ENCODE results near the gene TIGD3. TPM values are rescaled to one million over a fixed set of nuclear protein-coding genes. Genes with fewer than 3 reads are reported as not detected.

TIGD3 gene
- polyA plus RNA-seq, 1 donor (not counting 4 experiments of a cell fraction or from before 2014, with no cell fraction given), result not detected

- dilution Hi-C loops (cut with MboI; ENCODE audit: extremely low pct_ligation_motif_present, low sequenced_read_pairs), result no loop called here
- no peak overlapping the region for H3K4me2 ChIP-seq (ENCODE audit: control insufficient read depth, extremely low read depth, insufficient read depth, low read depth, low read length)
- H3K9me1 ChIP-seq (ENCODE audit: control insufficient read depth, extremely low read depth, insufficient read depth, low read length), result no peaks in the 10 kb centered on the region
- no peaks in the 10 kb centered on the region for H3K27me3 ChIP-seq (ENCODE audit: control insufficient read depth, extremely low read depth, insufficient read depth, low read length)
- no peaks in the 10 kb centered on the region for H3K4me1 ChIP-seq (ENCODE audit: control insufficient read depth, extremely low read depth, insufficient read depth, low read length)
- H3K9me3 ChIP-seq (ENCODE audit: control insufficient read depth, low read depth, low read length), result no peaks in the 10 kb centered on the region
- no peak overlapping the region for H3K4me3 ChIP-seq (ENCODE audit: control insufficient read depth in 2 of 3, extremely low read depth in 1 of 3, insufficient read depth in 2 of 3, low read depth in 1 of 3, low read length in 3 of 3)
- H2AFZ ChIP-seq (ENCODE audit: control insufficient read depth, low read length), result no peak overlapping the region
- FAIRE-seq (no peak), DNase-seq (ENCODE audit: low read depth, low spot score) (no peak)
- H3K9ac ChIP-seq (ENCODE audit: control insufficient read depth, extremely low read depth, insufficient read depth, low read length), result no peak overlapping the region
- no peaks in the 10 kb centered on the region for H4K20me1 ChIP-seq (ENCODE audit: control insufficient read depth, extremely low read depth, insufficient read depth, low read length)
- H3K36me3 ChIP-seq (ENCODE audit: control insufficient read depth in 2 of 2, extremely low read depth in 1 of 2, insufficient read depth in 2 of 2, low read length in 2 of 2), result peaks cover 18 to 43% of the 10 kb centered on the region in 2 experiments
- H3K27ac ChIP-seq (ENCODE audit: control insufficient read depth, insufficient read depth, low read length), result no peak overlapping the region
- no peaks in the 10 kb centered on the region for H3K79me2 ChIP-seq (ENCODE audit: control insufficient read depth, insufficient read depth, low read length)
- TF ChIP-seq EZH2 (IDR thresholded peaks at IDR 0.05; ENCODE audit: low read length), result no peak
Observed at GRCh38 chr11:65399845-65400244, 45.3 kb downstream of the TIGD3 start.

- no peaks in the 10 kb centered on the region for H3K79me2 ChIP-seq (ENCODE audit: control insufficient read depth, insufficient read depth, low read length)
- H3K27me3 ChIP-seq (ENCODE audit: control insufficient read depth, extremely low read depth, insufficient read depth, low read length), result no peaks in the 10 kb centered on the region
- H3K4me2 ChIP-seq (ENCODE audit: control insufficient read depth, extremely low read depth, insufficient read depth, low read depth, low read length), result no peak overlapping the region
- H4K20me1 ChIP-seq (ENCODE audit: control insufficient read depth, extremely low read depth, insufficient read depth, low read length), result no peaks in the 10 kb centered on the region
- H2AFZ ChIP-seq (ENCODE audit: control insufficient read depth, low read length), result no peak overlapping the region
- peaks cover 21 to 45% of the 10 kb centered on the region in 2 experiments for H3K36me3 ChIP-seq (ENCODE audit: control insufficient read depth in 2 of 2, extremely low read depth in 1 of 2, insufficient read depth in 2 of 2, low read length in 2 of 2)
- no peak for FAIRE-seq
- no peak overlapping the region for H3K9ac ChIP-seq (ENCODE audit: control insufficient read depth, extremely low read depth, insufficient read depth, low read length)
- no peaks in the 10 kb centered on the region for H3K4me1 ChIP-seq (ENCODE audit: control insufficient read depth, extremely low read depth, insufficient read depth, low read length)
- H3K4me3 ChIP-seq (ENCODE audit: control insufficient read depth in 2 of 3, extremely low read depth in 1 of 3, insufficient read depth in 2 of 3, low read depth in 1 of 3, low read length in 3 of 3), result no peak overlapping the region
- dilution Hi-C loops (cut with MboI; ENCODE audit: extremely low pct_ligation_motif_present, low sequenced_read_pairs), result no loop called here
- TF ChIP-seq CTCF (optimal IDR thresholded peaks at IDR 0.05 in 1 of 3, IDR thresholded peaks at IDR 0.05 in 1 of 3, conservative IDR thresholded peaks at IDR 0.05 in 1 of 3; ENCODE audit: extremely low read depth in 1 of 3, insufficient read depth in 2 of 3, low read length in 3 of 3), result no peak
- TF ChIP-seq EZH2 (IDR thresholded peaks at IDR 0.05; ENCODE audit: low read length), result no peak
- DNase-seq (ENCODE audit: low read depth, low spot score), result no peak
- H3K9me3 ChIP-seq (ENCODE audit: control insufficient read depth, low read depth, low read length), result no peaks in the 10 kb centered on the region
- no peaks in the 10 kb centered on the region for H3K9me1 ChIP-seq (ENCODE audit: control insufficient read depth, extremely low read depth, insufficient read depth, low read length)
- H3K27ac ChIP-seq (ENCODE audit: control insufficient read depth, insufficient read depth, low read length), result no peak overlapping the region
Observed at GRCh38 chr11:65400307-65401072, 45.9 kb downstream of the TIGD3 start.
